ENCODE data around the gene RAB36. TPM values are rescaled to one million over a fixed set of nuclear protein-coding genes. Genes with fewer than 3 reads are reported as not detected.

The RAB36 gene
- total RNA-seq, 2 donors from 2014 or later: 2.6 to 3.3 TPM

GRCh38 chr22:23126165-23127054, 18.9 kb upstream of the RAB36 start:
- no peaks in the 10 kb centered on the region for H3K27me3 ChIP-seq (ENCODE audit: control insufficient read depth, insufficient read depth, low read length, poor library complexity, severe bottlenecking)
- Mint-ChIP-seq H3K4me3 (no peak overlapping the region), H3K27ac (no peak overlapping the region), H3K4me1 (peaks cover 2% of the 10 kb centered on the region), H3K9me3 (no peaks in the 10 kb centered on the region), H3K36me3 (ENCODE audit: low read depth) (no peaks in the 10 kb centered on the region), H3K27me3 (ENCODE audit: insufficient read depth) (peaks cover 12% of the 10 kb centered on the region)
- DNase-seq: no peak
- TF ChIP-seq, protein P1, sequence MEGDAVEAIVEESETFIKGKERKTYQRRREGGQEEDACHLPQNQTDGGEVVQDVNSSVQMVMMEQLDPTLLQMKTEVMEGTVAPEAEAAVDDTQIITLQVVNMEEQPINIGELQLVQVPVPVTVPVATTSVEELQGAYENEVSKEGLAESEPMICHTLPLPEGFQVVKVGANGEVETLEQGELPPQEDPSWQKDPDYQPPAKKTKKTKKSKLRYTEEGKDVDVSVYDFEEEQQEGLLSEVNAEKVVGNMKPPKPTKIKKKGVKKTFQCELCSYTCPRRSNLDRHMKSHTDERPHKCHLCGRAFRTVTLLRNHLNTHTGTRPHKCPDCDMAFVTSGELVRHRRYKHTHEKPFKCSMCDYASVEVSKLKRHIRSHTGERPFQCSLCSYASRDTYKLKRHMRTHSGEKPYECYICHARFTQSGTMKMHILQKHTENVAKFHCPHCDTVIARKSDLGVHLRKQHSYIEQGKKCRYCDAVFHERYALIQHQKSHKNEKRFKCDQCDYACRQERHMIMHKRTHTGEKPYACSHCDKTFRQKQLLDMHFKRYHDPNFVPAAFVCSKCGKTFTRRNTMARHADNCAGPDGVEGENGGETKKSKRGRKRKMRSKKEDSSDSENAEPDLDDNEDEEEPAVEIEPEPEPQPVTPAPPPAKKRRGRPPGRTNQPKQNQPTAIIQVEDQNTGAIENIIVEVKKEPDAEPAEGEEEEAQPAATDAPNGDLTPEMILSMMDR (conservative IDR thresholded peaks at IDR 0.05): peak; percentile 12
- H3K4me1 ChIP-seq (ENCODE audit: control insufficient read depth, insufficient read depth, low read length): no peaks in the 10 kb centered on the region
- H3K36me3 ChIP-seq (ENCODE audit: control insufficient read depth, insufficient read depth, low read length): no peaks in the 10 kb centered on the region
- no peak overlapping the region for H3K4me3 ChIP-seq (ENCODE audit: low read length)
- WGBS, 2 experiments (ENCODE audit: insufficient coverage in 1 of 2, insufficient read length in 1 of 2): 86 to 92% methylated on average over 7 to 14 of the region's 14 CpGs
- H3K27ac ChIP-seq (ENCODE audit: low read depth, low read length): no peak overlapping the region
- H3K9ac ChIP-seq (ENCODE audit: extremely low read depth, low read length, poor library complexity, severe bottlenecking): no peak overlapping the region
- no peaks in the 10 kb centered on the region for H3K9me3 ChIP-seq (ENCODE audit: control insufficient read depth, low read length)

DNA sequence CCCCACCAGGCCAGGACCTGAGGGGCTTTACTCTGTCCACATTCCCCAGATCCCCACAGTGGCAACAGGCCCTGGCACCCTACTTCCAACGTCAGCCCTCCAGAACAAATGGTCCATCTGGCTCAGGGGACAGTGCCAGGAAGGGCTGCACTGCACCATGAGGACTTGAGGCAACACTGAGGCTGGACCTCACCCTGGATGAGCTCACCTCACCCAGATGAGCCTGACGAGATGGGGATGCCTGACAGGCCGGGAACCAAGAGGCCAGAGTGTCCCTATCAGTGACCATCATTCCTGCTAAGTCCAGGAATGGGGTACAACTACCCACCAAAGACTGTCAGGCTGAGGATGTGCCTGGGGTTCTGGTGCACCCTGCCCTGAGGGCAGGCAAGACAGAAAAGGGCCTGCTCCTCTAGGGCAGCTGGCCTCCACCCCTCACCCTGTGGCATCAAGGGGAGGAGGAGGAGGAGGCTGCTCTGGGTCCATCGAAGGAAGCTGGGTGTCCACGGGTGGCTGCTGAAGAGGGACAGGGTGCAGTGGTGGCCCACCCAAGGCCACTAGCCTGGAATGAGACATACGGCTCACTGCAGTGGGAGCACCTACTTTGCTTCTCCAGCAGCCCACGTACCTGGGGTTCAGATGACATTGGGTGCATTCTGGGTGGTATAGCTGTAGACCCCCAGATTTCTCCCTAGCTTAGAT, 18.1 kb upstream of the RAB36 start:
- TF ChIP-seq, protein P1 (conservative IDR thresholded peaks at IDR 0.05): no peak
- DNase-seq: no peak
- no peaks in the 10 kb centered on the region for H3K36me3 Mint-ChIP-seq (ENCODE audit: low read depth)
- Histone ChIP-seq H3K4me3 (ENCODE audit: low read length) (no peak overlapping the region), H3K9ac (ENCODE audit: extremely low read depth, low read length, poor library complexity, severe bottlenecking) (no peak overlapping the region), H3K9me3 (ENCODE audit: control insufficient read depth, low read length) (no peaks in the 10 kb centered on the region), H3K27ac (ENCODE audit: low read depth, low read length) (no peak overlapping the region), H3K27me3 (ENCODE audit: control insufficient read depth, insufficient read depth, low read length, poor library complexity, severe bottlenecking) (no peaks in the 10 kb centered on the region), H3K36me3 (ENCODE audit: control insufficient read depth, insufficient read depth, low read length) (no peaks in the 10 kb centered on the region), H3K4me1 (ENCODE audit: control insufficient read depth, insufficient read depth, low read length) (no peaks in the 10 kb centered on the region)
- peaks cover 13% of the 10 kb centered on the region for H3K27me3 Mint-ChIP-seq (ENCODE audit: insufficient read depth)
- H3K9me3 Mint-ChIP-seq: no peaks in the 10 kb centered on the region
- H3K27ac Mint-ChIP-seq: no peak overlapping the region
- 91 to 100% methylated on average over 6 to 7 of the region's 7 CpGs for WGBS, 2 experiments (ENCODE audit: insufficient coverage in 1 of 2, insufficient read length in 1 of 2)
- peaks cover 2% of the 10 kb centered on the region for H3K4me1 Mint-ChIP-seq
- no peak overlapping the region for H3K4me3 Mint-ChIP-seq

- H3K9ac ChIP-seq (ENCODE audit: extremely low read depth, low read length, poor library complexity, severe bottlenecking): no peak overlapping the region
- no peaks in the 10 kb centered on the region for H3K36me3 ChIP-seq (ENCODE audit: control insufficient read depth, insufficient read depth, low read length)
- H3K9me3 ChIP-seq (ENCODE audit: control insufficient read depth, low read length): no peaks in the 10 kb centered on the region
- no peak overlapping the region for H3K4me3 ChIP-seq (ENCODE audit: low read length)
- no peak overlapping the region for H3K27ac Mint-ChIP-seq
- no peaks in the 10 kb centered on the region for H3K4me1 ChIP-seq (ENCODE audit: control insufficient read depth, insufficient read depth, low read length)
- no peak for DNase-seq
- TF ChIP-seq, protein P1 (conservative IDR thresholded peaks at IDR 0.05): no peak
- H3K27me3 Mint-ChIP-seq (ENCODE audit: insufficient read depth): peaks cover 17% of the 10 kb centered on the region
- no peaks in the 10 kb centered on the region for H3K36me3 Mint-ChIP-seq (ENCODE audit: low read depth)
- H3K4me1 Mint-ChIP-seq: peaks cover 2% of the 10 kb centered on the region
- no peak overlapping the region for H3K4me3 Mint-ChIP-seq
- 88 to 96% methylated on average over 4 to 9 of the region's 9 CpGs for WGBS, 2 experiments (ENCODE audit: insufficient coverage in 1 of 2, insufficient read length in 1 of 2)
- H3K27me3 ChIP-seq (ENCODE audit: control insufficient read depth, insufficient read depth, low read length, poor library complexity, severe bottlenecking): no peaks in the 10 kb centered on the region
- no peaks in the 10 kb centered on the region for H3K9me3 Mint-ChIP-seq
- H3K27ac ChIP-seq (ENCODE audit: low read depth, low read length): no peak overlapping the region
Measured at GRCh38 chr22:23127788-23128187, 17.5 kb upstream of the RAB36 start.
